Stimulated activated naive CD4-positive, alpha-beta T cell treated with Interleukin-2 at 50 U/mL for 16 hours (primary cell): ENCODE results near the gene HBA2.
"Not testable (repeated sequence)": the region's sequence is repeated elsewhere in the genome, so short reads cannot be mapped to it uniquely, and the experiment has no call there.

Source experiments
- DNase-seq: peaks from one replicate; lab custom pipeline; 2025; lab: John Stamatoyannopoulos, UW

Gene HBA2

DNA sequence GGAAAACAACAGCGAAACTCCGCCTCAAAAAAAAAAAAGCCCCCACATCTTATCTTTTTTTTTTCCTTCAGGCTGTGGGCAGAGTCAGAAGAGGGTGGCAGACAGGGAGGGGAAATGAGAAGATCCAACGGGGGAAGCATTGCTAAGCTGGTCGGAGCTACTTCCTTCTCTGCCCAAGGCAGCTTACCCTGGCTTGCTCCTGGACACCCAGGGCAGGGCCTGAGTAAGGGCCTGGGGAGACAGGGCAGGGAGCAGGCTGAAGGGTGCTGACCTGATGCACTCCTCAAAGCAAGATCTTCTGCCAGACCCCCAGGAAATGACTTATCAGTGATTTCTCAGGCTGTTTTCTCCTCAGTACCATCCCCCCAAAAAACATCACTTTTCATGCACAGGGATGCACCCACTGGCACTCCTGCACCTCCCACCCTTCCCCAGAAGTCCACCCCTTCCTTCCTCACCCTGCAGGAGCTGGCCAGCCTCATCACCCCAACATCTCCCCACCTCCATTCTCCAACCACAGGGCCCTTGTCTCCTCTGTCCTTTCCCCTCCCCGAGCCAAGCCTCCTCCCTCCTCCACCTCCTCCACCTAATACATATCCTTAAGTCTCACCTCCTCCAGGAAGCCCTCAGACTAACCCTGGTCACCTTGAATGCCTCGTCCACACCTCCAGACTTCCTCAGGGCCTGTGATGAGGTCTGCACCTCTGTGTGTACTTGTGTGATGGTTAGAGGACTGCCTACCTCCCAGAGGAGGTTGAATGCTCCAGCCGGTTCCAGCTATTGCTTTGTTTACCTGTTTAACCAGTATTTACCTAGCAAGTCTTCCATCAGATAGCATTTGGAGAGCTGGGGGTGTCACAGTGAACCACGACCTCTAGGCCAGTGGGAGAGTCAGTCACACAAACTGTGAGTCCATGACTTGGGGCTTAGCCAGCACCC lies 2.6 kb downstream of the HBA2 start:
- DNase-seq, result no peak

DNA sequence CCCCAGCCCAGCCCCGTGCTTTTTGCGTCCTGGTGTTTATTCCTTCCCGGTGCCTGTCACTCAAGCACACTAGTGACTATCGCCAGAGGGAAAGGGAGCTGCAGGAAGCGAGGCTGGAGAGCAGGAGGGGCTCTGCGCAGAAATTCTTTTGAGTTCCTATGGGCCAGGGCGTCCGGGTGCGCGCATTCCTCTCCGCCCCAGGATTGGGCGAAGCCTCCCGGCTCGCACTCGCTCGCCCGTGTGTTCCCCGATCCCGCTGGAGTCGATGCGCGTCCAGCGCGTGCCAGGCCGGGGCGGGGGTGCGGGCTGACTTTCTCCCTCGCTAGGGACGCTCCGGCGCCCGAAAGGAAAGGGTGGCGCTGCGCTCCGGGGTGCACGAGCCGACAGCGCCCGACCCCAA lies 3.3 kb downstream of the HBA2 start:
- DNase-seq, result not testable (repeated sequence)

- DNase-seq, result not testable (repeated sequence)
Observed at GRCh38 chr16:176477-177382, 4.1 kb downstream of the HBA2 start, which contains the start of gene HBA1. Gene HBA1 (plus strand): TSS chr16:176680. CDS start chr16:176717, 37 bp downstream.

DNA sequence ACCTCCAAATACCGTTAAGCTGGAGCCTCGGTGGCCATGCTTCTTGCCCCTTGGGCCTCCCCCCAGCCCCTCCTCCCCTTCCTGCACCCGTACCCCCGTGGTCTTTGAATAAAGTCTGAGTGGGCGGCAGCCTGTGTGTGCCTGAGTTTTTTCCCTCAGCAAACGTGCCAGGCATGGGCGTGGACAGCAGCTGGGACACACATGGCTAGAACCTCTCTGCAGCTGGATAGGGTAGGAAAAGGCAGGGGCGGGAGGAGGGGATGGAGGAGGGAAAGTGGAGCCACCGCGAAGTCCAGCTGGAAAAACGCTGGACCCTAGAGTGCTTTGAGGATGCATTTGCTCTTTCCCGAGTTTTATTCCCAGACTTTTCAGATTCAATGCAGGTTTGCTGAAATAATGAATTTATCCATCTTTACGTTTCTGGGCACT lies 4.7 kb downstream of the HBA2 start:
- DNase-seq, result no peak

DNA sequence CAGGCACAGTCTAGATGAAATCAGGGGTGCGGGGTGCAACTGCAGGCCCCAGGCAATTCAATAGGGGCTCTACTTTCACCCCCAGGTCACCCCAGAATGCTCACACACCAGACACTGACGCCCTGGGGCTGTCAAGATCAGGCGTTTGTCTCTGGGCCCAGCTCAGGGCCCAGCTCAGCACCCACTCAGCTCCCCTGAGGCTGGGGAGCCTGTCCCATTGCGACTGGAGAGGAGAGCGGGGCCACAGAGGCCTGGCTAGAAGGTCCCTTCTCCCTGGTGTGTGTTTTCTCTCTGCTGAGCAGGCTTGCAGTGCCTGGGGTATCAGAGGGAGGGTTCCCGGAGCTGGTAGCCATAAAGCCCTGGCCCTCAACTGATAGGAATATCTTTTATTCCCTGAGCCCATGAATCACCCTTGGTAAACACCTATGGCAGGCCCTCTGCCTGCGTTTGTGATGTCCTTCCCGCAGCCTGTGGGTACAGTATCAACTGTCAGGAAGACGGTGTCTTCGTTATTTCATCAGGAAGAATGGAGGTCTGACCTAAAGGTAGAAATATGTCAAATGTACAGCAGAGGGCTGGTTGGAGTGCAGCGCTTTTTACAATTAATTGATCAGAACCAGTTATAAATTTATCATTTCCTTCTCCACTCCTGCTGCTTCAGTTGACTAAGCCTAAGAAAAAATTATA lies 5.4 kb downstream of the HBA2 start:
- no peak for DNase-seq

DNA sequence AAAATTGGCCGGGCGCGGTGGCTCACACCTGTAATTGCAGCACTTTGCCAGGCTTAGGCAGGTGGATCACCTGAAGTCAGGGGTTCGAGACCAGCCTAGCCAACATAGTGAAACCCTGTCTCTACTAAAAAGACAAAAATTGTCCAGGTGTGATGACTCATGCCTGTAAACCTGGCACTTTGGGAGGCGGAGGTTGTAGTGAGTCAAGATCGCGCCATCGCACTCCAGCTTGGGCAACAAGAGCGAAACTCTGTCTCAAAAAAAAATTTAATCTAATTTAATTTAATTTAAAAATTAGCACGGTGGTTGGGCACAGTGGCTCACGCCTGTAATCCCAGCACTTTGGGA lies 6.0 kb downstream of the HBA2 start:
- DNase-seq, result no peak

GRCh38 chr16:179211-180092 lies 6.8 kb downstream of the HBA2 start:
- DNase-seq, result no peak

DNA sequence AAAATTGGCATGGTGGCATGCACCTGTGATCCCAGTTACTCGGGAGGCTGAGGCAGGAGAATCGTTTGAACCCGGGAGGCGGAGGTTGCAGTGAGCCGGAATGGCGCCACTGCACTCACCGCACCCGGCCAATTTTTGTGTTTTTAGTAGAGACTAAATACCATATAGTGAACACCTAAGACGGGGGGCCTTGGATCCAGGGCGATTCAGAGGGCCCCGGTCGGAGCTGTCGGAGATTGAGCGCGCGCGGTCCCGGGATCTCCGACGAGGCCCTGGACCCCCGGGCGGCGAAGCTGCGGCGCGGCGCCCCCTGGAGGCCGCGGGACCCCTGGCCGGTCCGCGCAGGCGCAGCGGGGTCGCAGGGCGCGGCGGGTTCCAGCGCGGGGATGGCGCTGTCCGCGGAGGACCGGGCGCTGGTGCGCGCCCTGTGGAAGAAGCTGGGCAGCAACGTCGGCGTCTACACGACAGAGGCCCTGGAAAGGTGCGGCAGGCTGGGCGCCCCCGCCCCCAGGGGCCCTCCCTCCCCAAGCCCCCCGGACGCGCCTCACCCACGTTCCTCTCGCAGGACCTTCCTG lies 7.5 kb downstream of the HBA2 start, which contains the start of gene HBQ1:
HBQ1 (plus strand) TSS at position 359 of the 575 bp plus-strand sequence; CDS start at position 387, 28 bp downstream.
- no peak for DNase-seq

GRCh38 chr16:180681-181564 lies 8.2 kb downstream of the HBA2 start:
- peak; percentile 73 for DNase-seq

- no peak for DNase-seq
Observed at GRCh38 chr16:181565-182021, 8.9 kb downstream of the HBA2 start.

GRCh38 chr16:183005-183404 lies 10.3 kb downstream of the HBA2 start:
- no peak for DNase-seq

DNA sequence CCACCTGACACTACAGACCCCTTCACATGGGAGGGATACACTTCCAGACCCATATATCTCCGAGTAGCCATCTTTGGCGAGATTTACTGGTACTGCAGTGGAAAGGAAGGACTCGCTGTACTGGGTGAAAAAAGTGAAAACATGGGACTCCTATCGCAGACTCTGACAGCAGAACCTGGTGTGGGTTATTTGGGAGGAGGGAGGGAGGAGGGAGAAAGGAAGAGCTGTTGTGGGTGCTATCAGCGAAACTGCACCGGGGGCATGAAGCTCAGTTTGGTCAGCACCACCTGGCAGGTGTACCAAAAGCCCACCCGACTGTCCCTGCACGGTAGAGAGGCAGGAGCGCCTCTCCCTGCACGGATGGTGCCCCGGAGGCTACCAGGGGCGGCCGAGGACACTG lies 12.5 kb downstream of the HBA2 start:
- no peak for DNase-seq

- DNase-seq, result no peak
Observed at GRCh38 chr16:185691-186090, 13.0 kb downstream of the HBA2 start.

DNA sequence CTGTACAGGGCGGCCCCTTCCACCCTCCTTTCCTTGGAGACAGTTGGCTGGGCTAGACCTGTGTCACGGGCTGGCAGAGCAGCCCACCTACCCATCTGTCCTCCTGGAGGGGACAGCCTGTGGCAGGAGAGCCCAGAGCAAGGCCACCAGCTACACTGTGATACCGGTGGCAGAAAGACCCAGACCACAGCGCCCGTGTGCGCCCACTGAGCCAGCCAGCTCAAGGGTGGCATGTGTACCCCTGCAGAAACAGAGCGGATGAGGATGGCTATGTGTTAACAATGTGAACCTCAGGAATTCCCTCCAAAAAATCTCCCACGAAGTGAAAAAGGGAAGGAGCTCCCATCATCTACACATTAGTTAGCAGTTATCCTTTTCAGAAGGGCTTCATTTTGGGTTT lies 14.7 kb downstream of the HBA2 start:
- DNase-seq, result no peak

- DNase-seq, result no peak
Observed at GRCh38 chr16:188674-189073, 16.0 kb downstream of the HBA2 start.

GRCh38 chr16:189604-190186 lies 17.0 kb downstream of the HBA2 start:
- DNase-seq, result no peak

GRCh38 chr16:191831-192230 lies 19.2 kb downstream of the HBA2 start:
- no peak for DNase-seq

- DNase-seq, result no peak
Observed at GRCh38 chr16:192686-193085, 20.0 kb downstream of the HBA2 start.

GRCh38 chr16:193441-193840 lies 20.8 kb downstream of the HBA2 start:
- DNase-seq, result no peak
